Esophagus muscularis mucosa (tissue), 3 donors: ENCODE measurements around the gene SPINK1.

ENCODE experiments used
- CTCF ChIP-seq, 3 experiments: fragments of 200-600 bp in 2 of 3; fragments of 450-650 bp in 1 of 3; sonication (generic) in 2 of 3; IDR thresholded peaks; one replicate each; pipeline ENCODE4 v1.5.1; 2017 to 2019; ENCODE audit warnings: antibody characterized with exemption in 3 of 3, mild to moderate bottlenecking in 2 of 3, moderate library complexity in 1 of 3
- POLR2A ChIP-seq: fragments of 450-650 bp; IDR thresholded peaks from one replicate; pipeline ENCODE4 v1.6.1; 2017; ENCODE audit warnings: antibody characterized with exemption, moderate library complexity, mild to moderate bottlenecking, low read depth
- POLR2AphosphoS5 ChIP-seq, 2 donors: sonication (generic); formaldehyde crosslinking; IDR thresholded peaks; one replicate each; pipeline ENCODE4 v1.6.1; 2017; ENCODE audit warnings: antibody characterized with exemption in 2 of 2

GRCh38 chr5:147851578-147851977 is 20.1 kb upstream of the SPINK1 start:
- TF ChIP-seq CTCF (IDR thresholded peaks at IDR 0.05), result no peak
- no peak for TF ChIP-seq POLR2AphosphoS5 (IDR thresholded peaks at IDR 0.05)
- no peak for TF ChIP-seq POLR2A
